ENCODE measurements around the gene KCNQ1OT1.

GRCh38 chr11:2664376-2664775 is 35.4 kb downstream of the KCNQ1OT1 start:
- no peak for TF ChIP-seq EZH2phosphoT487 (IDR thresholded peaks at IDR 0.05; ENCODE audit: low read depth)
- TF ChIP-seq CTCF (IDR thresholded peaks at IDR 0.05; ENCODE audit: low read depth, low read length), result no peak

All from OCI-LY3 (cell line).